Stimulated activated naive CD4-positive, alpha-beta T cell treated with Interleukin-2 at 50 U/mL for 16 hours (primary cell): ENCODE measurements around the gene HEXB.

Source experiments
- DNase-seq: peaks from one replicate; lab custom pipeline; 2025; lab: John Stamatoyannopoulos, UW

Gene HEXB

DNA sequence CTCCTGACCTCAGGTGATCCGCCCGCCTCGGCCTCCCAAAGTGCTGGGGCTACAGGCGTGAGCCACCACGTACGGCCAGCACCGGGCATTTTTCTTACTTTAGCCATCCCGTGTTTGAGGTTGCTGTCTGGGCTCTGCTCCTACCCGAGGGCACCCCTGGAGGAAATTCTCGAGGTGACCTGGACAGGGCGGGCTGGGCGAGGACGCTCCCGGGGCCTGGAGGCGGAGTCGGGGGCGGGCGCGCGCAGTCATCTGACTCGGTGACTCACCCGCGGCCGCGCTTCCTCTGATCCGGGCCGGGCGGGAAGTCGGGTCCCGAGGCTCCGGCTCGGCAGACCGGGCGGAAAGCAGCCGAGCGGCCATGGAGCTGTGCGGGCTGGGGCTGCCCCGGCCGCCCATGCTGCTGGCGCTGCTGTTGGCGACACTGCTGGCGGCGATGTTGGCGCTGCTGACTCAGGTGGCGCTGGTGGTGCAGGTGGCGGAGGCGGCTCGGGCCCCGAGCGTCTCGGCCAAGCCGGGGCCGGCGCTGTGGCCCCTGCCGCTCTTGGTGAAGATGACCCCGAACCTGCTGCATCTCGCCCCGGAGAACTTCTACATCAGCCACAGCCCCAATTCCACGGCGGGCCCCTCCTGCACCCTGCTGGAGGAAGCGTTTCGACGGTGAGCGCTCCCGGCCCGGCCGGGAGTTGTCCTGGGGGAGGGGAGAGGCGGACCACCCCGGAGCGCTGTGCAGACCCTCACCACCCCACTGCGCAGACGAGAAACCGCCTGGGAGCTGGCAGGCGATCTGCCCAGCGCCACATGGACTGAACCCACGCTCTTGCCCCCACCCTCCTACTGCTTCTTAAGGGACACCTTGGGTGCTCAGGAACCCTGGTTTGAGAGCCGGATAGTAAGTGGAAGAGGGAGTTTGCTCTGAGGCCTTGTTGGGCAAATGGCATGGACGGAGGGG, at the start of gene HEXB:
Gene HEXB, plus strand, starts transcription at position 334 of the 952 bp plus-strand sequence. Its CDS starts 28 bp downstream, at position 362.
- peak; percentile 81 for DNase-seq

DNA sequence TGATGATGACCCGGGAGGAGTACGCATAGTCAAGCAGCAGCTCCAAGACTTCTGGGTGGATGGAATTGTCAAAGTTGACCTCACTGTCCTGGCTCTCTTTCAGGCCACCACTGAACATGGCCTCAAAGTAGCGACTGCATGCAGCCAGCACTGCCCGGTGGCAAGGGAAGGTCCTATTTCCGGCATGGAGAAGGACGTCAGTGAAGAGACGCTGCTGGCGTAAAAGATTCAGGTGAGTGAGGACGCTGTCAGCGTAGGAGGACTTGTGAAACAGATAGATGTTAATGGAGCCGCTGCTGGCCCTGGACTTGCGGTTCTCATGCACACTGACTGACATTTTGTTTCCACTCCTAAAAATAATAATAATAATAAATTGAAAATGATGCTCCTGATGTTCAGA, 48.9 kb upstream of the HEXB start:
- DNase-seq: no peak

DNA sequence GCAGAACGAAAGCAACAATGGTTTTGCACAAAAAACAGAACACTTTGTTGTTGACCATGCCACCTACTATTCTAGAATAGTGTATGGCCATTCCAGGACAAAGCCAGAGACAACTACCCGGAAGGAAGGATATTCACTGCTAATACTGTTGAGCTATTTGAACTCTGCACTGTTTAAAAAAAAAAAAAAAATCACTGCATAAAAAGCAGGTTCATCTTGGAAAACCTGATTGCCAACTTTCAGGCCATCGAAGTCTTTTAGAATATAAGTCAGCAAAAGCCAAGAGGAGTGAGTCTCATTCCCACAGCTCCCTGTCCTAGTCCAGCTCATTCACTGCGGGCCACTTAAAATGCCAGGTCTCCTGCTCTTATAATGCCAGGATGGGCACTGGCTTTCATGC, 48.5 kb upstream of the HEXB start:
- no peak for DNase-seq

DNA sequence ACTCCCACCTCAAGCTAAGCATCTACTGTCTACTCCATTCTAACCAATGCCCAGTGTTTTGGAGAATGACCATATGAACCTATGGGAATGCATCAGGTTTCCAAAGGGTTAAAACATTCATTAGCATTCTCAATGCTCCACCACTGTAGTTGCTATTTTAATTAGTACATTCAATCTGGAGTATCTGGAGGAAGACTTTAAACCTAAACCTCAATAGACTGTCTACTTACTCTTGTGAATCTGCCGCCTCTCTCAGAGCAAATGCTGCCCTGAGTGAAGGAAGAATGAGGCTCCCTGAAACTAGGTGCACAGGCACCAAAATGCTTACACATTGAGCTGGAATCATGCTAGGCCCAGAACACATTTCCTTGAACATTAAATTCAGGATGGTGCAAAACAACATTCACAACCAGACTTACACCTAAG, 46.5 kb upstream of the HEXB start:
- DNase-seq: no peak

DNA sequence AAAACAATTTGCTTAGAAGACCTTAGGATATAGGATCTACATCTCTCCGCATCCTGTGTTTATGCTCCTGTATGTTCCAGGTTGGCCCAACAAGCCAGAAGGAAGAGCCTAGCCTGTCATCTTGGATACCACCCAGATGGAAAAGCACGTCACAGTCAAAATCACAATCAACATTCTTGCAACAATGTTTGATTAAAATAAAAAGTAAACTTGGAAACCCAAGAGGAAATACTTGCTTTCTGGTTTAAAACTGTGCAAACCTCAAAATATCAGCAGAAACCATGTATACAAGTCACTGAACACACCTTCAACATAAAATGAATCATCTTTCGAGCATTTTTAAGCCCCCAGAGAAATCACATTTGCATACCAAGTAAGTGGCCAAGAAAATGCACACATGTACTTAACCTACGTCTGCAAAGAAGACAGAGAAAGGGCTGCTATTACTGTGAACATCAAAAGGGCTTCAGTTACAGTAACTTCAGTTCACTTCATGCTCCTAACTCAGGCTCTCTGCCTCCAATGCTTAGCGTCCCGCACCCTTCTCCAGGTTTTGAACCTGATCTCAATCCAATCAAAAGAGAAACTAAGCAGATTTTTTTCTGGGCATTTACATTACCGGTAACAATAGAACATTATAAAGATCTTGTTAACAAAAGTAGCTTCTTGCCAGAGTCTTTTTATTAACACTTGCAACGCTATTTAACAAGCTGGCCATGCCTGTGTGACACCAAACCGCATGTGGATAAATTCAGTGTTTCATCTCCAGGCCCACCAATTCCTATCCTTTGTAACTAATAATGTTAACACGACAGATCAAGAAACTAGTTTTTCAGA, 45.8 kb upstream of the HEXB start:
- no peak for DNase-seq

DNA sequence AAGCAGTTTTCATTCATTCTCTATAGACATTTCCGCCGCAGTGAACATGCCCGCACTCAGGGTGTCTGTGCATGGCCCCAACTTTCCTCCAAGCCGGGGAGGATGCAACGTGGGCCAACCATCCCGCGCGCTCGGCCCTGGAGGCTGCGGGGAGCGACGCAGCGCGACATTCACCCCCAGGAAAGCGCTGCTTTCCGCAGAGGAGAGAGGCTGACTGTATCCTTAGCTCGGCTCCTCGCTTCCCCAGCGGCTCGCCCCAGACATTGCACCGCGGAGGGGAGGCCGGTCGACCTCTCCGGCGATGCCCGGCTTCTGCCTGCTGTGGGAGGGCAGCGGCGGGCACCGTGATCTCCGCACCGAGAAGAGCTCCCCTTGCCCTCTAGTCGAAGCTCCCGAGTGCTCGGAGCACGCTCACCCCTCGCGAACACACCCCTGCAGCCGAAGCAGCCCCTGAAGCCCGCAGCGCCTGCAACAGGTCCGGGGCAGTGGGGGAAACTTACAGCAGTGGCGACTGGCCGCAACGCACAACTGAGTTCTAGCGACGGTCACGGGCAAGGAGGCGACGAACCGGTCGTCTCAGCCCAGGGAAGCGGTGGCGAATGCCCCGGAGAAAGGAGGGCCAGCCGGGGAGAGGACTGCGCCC, 45.1 kb upstream of the HEXB start:
- peak; percentile 30 for DNase-seq

DNA sequence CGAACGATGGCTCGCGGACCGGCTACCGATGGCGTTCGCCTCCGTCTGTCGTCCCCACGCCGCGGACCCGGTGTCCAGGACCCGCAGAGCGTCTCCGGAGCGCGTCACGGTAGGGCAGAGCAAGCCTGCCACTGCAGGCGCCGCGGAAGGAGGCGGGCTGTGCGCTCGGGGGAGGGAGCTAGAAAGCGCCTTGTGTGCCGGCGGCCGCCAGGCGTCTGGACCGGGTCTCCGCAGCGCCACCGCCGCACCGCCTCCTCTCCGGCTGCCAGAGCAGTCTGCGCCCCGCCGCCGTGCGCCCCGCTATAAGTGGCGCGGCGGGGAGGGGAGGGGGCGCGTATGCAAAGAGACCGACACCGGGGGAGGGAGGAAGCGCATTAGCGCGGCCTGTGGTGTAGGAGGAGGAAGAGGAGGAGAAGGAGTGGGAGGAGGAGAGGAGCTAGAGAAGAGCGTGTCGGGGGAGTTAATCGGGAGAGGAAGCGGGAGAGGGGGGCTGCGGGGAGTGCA, 44.5 kb upstream of the HEXB start, which contains the start of gene ENC1:
Gene ENC1, minus strand, starts transcription at position 279 of the 504 bp plus-strand sequence. CDS start 4,243 bp downstream, outside the sequence.
- peak; percentile 76 for DNase-seq

DNA sequence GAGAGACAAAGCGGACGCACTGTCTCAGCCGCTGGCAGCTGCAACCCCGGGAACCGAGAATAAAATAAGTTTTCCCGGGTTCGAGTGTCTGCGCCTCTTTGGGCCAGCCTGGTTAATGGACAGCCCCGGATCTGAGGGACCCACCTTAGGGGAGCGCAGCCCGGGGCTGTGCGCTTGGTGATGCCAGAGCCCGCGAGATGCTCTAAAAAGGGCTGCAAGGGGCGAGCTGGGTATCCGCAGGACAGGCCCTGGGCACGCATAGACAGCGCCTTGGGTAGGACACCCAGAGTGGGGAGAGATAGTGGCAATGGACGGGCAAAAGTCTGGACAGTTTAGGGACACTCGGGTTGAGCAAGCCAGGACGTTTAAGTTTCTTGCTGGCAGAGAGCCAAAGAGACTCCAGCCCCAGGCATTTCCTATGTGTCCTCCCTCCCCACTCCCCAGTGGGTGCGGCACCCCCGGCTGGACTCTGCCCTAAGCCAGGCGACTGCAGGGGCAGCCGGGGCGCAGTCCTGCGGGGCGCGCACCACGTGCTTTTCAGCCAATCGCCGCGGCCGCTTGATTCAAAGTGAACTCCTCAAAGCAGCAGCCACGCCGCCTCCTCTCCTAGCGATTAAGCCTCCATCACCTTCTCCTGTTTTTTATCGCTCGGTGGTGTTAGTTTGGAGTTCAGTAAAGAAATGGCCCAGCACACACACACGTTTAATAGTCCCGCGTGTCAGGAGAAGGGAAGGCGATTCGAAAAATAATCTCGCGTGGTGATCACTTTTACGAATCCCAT, 43.9 kb upstream of the HEXB start:
- peak; percentile 18 for DNase-seq

DNA sequence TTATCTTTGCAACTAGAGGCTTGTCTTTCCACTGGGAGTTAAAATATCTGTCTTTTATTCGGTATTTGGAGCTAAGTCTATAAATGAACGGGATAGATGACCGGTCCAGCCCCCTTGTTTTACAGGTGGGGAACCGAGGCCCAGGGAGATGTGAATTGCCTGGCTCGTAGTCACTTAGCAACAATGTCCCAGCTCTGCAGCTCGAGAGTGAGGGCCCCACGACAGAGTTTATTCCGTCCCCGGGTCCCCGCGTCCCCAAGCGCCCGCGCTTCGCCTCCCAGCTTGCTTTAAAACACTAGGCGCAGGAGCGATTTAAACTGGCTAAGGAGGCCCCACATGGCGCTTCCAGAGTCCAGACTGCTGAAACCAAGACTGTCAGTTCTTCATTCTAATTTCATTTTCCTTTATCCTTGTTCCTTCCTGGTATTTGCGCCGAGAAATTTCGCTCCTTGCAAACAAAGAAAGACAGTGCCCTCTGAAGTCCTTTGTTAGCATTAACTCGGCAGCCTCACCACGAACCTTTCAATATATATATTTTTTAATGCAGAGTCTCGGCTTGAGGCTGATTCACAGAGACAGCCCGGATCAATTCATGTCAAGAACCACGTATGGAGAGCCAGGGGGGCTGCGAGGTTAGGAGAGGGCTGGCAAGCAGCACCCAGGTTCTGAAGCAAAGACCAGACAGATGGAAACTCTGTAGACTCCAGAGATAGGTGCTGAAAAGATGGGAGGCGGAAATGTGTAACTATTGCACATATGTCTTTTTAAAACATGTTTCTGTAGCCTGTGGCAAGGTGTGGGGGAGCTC, 43.1 kb upstream of the HEXB start:
- DNase-seq: no peak

DNA sequence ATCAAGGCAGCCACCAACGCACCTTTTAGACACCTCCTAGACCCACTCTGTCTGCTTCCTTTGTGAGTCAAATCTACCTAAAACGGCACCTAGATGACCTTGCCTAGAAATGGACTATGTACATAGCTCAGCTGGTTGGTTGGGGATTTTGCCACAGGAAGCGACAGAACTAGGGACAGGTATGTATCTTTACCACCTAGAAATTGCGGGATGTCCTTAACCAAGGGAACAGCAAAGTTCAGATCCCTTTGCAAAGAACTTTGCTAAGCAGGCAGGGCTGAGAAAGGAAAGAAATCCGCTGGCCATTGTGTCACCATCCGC, 42.5 kb upstream of the HEXB start:
- DNase-seq: no peak

DNA sequence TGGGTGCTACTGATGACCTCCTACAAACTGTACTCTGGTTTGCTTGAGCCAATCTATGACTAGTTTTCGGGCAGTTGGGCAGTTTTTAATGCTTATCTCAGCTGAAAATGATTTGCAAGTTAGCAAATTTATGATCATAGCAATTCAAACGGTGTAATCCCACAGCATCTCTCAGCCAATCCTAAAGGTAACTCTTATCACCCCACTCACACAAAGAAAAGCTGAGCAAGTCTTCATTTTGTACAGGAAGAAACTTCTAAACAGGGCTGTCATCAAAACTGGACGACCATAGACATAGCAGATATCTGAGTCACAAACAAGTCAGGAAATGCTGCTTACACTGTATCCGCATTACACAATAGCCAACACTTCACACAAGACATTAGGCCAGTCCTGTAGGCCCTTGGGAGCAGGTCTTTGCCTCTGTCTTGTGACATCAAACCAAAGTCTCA, 41.9 kb upstream of the HEXB start:
- no peak for DNase-seq

DNA sequence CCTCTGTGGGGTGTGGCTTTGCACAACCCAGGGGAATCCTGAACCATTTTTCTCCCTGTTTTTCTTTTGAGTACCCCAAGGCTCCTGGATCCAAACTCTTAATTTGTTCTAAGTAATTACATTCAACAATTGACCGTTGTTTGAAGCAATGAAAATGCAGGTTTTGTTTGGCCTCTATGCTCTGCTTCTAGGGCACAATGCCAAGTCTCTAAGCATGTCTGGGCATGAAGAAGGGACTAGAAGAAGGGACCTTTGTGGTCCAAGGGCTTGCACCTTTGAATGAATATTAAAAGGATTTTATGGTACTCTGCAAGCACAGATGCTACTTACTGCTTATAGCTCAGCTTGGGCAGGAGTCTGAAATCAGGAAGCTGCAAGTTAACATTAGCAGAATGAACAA, 37.9 kb upstream of the HEXB start:
- no peak for DNase-seq

DNA sequence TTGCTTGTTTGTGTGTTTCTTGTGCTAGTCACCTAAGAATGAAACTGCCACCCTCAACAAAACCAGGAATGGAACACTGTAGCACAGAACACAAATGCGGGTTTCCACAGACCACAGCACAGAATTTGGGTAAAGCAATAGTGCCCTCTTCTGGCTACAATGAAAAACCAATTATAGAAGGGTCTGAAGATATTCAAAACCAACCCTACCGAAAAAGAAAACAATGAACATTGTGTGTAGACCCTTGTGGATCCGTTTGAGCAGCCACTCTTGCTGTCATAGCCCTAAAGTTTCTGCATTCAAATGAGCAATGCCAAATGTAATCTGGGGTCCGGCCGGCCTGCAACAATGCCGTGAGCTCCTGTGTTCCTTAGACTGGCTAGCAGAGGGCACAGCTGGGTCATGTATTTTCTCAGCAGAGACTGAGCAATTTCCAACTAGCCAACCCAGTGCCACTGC, 36.2 kb upstream of the HEXB start:
- peak; percentile 14 for DNase-seq

DNA sequence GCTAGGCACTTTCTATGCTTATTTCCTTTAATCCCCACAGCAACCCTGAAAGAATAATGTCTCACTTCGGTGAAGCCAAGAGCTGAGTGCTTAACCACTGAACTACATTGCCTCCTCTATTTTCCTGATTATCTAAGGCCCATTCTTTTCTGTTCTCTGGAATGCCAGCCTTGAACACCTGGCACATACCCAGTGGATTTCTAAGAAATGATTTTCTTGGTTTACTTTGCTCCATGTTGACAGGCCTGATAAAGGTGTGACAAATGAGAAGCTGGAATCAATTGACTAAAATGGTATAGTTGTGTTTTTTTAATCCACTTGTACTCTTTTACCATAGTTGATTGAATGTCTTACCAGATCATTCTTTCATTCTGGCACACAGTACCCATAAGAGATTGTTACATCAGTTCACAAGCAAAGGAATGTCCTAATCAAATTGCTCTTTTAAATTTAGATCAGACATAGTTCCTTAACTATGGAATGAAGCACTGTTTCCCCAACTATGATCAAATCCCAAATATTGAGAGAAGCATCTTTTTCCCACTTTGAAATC, 35.5 kb upstream of the HEXB start:
- DNase-seq: no peak

DNA sequence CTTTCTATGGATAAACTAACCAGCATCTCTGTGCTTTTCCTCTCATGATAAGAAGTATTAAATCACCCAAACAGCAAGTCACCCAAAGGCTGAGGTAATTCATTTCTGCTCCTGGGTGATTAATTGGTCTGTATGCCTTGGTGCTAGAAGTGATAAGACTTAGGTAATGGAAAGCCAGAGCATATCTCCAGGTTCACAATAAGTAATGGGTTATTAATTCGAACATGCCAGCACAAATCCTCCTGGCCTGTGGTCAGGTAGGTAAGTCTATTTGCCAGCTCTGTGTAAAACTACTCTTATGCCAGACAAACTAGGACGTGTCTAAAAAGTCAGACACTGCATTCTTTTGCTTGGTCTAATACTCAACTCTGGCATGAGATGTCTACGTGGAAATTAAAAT, 33.3 kb upstream of the HEXB start:
- DNase-seq: no peak

DNA sequence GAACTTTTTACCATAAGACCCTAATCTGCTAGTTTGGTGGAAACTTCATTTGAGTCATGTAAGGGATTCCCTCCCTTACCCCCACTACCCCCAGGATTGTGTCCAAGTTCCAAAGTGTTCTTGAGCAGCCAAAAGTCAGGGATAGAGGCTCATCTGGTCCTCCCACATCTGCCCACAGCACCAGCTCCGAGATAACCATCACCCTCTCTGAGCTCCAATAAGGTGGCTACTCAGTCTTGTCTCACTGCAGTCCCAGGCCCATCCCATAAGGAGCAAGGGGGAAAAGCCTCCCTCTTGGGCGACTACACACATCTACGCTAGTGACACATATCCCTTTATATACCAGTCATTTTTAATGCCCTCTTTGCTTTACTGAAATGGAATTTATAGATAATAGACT, 32.5 kb upstream of the HEXB start:
- no peak for DNase-seq

DNA sequence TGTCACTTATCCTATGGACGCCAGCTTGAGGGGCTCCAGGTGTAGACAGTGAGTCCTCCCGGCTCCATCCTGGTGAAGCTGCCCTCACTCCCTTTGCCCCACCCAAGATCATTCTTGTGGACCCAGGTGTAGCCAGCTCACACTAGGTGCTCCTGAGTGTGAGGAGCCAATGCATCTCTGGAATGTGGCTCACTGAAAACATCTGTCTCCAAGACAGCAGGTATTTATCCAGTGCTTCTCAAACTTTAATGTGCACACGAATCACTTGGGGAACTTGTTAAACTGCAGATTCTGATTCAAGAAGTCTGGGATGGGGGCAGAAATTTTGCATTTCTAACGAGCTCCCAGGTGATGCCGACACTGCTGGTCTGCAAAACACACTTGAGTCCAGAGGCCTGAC, 31.0 kb upstream of the HEXB start:
- DNase-seq: no peak

DNA sequence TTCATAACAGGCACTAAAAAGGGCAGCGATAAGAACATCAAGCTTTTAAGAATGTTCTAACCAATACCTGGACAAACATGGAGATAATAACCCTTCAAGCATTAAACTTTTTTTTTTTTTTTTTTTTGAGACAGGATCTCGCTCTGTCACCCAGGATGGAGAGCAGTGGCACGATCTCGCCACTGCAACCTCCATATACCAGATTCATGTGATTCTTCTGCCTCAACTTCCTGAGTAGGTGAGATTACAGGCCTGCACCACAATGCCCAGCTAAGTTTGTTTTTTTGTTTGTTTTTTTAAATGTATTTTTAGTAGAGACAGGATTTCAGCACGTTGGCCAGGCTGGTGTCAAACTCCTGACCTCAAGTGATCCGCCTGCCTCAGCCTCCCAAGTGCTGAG, 29.8 kb upstream of the HEXB start:
- no peak for DNase-seq

DNA sequence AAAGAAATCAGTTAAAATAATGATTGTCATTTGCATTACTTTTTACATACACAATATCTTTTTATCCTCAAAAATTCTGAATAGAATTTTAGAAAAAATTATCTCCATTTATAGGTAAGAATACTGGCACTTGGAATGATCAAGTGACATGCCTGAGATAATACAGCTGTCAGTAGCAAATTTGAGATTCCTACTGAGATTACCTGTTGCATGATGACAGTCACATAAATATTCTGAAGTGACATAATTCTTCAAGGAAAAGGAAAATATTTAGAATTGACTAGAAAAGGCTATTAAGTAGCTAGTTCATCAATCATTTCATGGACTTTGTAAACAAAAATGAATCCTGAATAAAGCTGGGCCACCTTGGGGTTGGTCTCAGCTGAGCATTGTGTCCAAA, 29.3 kb upstream of the HEXB start:
- no peak for DNase-seq

DNA sequence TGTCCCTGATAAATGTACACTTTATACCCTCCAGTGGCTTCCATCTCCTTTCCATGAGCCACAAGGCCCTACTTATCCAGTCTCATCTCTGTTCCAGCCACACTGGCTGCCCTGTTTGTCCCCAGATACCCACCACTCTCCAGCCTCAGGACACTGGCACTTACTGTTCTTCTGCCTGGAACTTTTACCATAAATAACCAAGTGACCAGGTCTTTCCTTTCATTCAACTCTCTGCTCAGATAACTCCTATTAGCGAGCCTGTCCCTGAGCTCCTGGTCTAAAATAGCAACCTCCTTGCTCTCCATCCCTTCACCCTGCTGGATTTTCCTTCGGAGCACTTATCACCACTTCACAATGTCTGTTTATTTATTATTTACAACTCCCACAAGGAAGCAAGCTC, 27.9 kb upstream of the HEXB start:
- DNase-seq: no peak
